ENCODE data around the gene EML4. TPM values are rescaled to one million over a fixed set of nuclear protein-coding genes. Genes with fewer than 3 reads are reported as not detected.
A peak's percentile ranks its signal among the peaks of the same experiment; 100 is the strongest.

The EML4 gene
- total and polyA plus RNA-seq, 4 experiments from 2014 or later, result 52.8 to 172 (median 140) TPM

GRCh38 chr2:42244520-42244919 is 75.4 kb downstream of the EML4 start:
- Histone ChIP-seq H3K36me3 (ENCODE audit: insufficient read depth, low read length) (peaks cover 14% of the 10 kb centered on the region), H3K27ac (ENCODE audit: low read depth, low read length) (no peak overlapping the region), H3K9me3 (ENCODE audit: control insufficient read depth in 1 of 2, low read length in 2 of 2) (no peaks in the 10 kb centered on the region), H3K4me1 (ENCODE audit: insufficient read depth, low read length) (peaks cover 53% of the 10 kb centered on the region), H3K4me3 (ENCODE audit: low read length in 2 of 2) (no peak overlapping the region), H3K27me3 (ENCODE audit: insufficient read depth, low read length) (no peaks in the 10 kb centered on the region)
- H3K4me3 Mint-ChIP-seq, result peak overlapping the region in 4 of 8 donors; percentile 0 to 55 (median 22)
- POLR2A ChIA-PET (ENCODE audit: partially characterized antibody), result interaction anchor here (1.1 kb wide), 1 partner anchor 71 kb away, joined by 3 read pairs; no protein-coding TSS in a partner anchor
- H3K9me3 Mint-ChIP-seq, result no peaks in the 10 kb centered on the region
- peaks cover 21 to 30% of the 10 kb centered on the region in 2 donors for H3K36me3 Mint-ChIP-seq
- peak overlapping the region in 6 of 7 donors; percentile 17 to 67 (median 37) for H3K27ac Mint-ChIP-seq
- peaks cover 50 to 71% (median 66%) of the 10 kb centered on the region in 4 donors for H3K4me1 Mint-ChIP-seq
- no peak for DNase-seq
- CTCF ChIA-PET (ENCODE audit: partially characterized antibody), result interaction anchor here (0.7 to 11.9 kb wide), 2 partner anchors 30 to 148 kb away, joined by 3 to 99 read pairs; no protein-coding TSS in a partner anchor
- intact Hi-C loops (cut with micrococcal nuclease), result loop anchor here (5.0 kb wide), 1 partner anchor 37 kb away; no protein-coding TSS in a partner anchor
- no peaks in the 10 kb centered on the region for H3K27me3 Mint-ChIP-seq

DNA sequence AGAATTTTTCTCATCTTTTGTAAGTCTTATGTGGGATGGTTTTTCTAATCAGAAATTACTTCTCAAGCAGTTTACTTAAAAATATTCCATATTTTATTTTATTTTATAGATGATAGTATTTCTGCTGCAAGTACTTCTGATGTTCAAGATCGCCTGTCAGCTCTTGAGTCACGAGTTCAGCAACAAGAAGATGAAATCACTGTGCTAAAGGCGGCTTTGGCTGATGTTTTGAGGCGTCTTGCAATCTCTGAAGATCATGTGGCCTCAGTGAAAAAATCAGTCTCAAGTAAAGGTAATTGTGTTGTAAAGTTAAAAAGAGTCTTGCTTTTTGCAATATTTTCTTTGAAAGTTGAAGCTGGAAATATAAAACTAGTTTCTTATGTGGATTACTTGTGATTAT is 76.2 kb downstream of the EML4 start:
- no peak overlapping the region for H3K4me3 ChIP-seq (ENCODE audit: low read length in 2 of 2)
- POLR2A ChIA-PET (ENCODE audit: partially characterized antibody), result interaction anchor here (1.1 kb wide), 1 partner anchor 21 kb away, joined by 4 read pairs; no protein-coding TSS in a partner anchor
- CTCF ChIA-PET (ENCODE audit: partially characterized antibody), result interaction anchor here (0.7 to 1.2 kb wide), 2 partner anchors 15 to 30 kb away, joined by 3 to 4 read pairs; no protein-coding TSS in a partner anchor
- Mint-ChIP-seq H3K27me3 (no peaks in the 10 kb centered on the region), H3K4me3 (no peak overlapping the region), H3K4me1 (peaks cover 53 to 71% (median 66%) of the 10 kb centered on the region in 4 donors), H3K36me3 (peaks cover 27 to 35% of the 10 kb centered on the region in 2 donors), H3K9me3 (no peaks in the 10 kb centered on the region), H3K27ac (peak overlapping the region in 1 of 7 donors; percentile 67)
- H3K4me1 ChIP-seq (ENCODE audit: insufficient read depth, low read length), result peaks cover 53% of the 10 kb centered on the region
- no peaks in the 10 kb centered on the region for H3K27me3 ChIP-seq (ENCODE audit: insufficient read depth, low read length)
- no peak for DNase-seq
- H3K9me3 ChIP-seq (ENCODE audit: control insufficient read depth in 1 of 2, low read length in 2 of 2), result no peaks in the 10 kb centered on the region
- H3K36me3 ChIP-seq (ENCODE audit: insufficient read depth, low read length), result peaks cover 14% of the 10 kb centered on the region
- intact Hi-C loops (cut with micrococcal nuclease), result no loop called here
- no peak overlapping the region for H3K27ac ChIP-seq (ENCODE audit: low read depth, low read length)

- POLR2A ChIA-PET (ENCODE audit: partially characterized antibody), result interaction anchor here (1.2 kb wide), 1 partner anchor 155 kb away, joined by 3 read pairs; no protein-coding TSS in a partner anchor
- CTCF ChIA-PET (ENCODE audit: partially characterized antibody), result interaction anchor here (0.6 kb wide), 1 partner anchor 76 kb away, joined by 3 read pairs; no protein-coding TSS in a partner anchor
These were observed 77.4 kb downstream of the EML4 start for GRCh38 chr2:42246562-42246961.

DNA sequence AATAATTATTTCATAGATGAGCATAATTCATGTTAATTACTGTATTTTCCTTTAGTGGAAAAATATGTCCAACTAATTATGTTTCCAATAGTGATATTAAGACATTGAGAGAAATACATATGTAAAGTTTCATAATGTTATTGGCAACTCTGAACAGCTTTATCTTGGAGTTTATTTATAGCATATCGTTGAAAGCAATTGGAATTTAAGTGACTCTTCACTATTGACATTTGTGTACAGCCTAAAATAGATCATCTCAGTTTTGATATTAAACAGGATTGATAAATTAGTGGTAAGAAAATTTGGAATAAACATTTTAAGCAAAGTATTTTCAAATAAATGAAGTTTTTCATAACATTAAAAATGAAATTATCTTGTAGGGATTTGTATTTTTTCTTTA is 79.7 kb downstream of the EML4 start:
- intact Hi-C loops (cut with micrococcal nuclease), result no loop called here
- H3K4me3 Mint-ChIP-seq, result no peak overlapping the region
- H3K4me1 ChIP-seq (ENCODE audit: insufficient read depth, low read length), result peaks cover 49% of the 10 kb centered on the region
- H3K27ac ChIP-seq (ENCODE audit: low read depth, low read length), result no peak overlapping the region
- H3K27me3 Mint-ChIP-seq, result no peaks in the 10 kb centered on the region
- no peak overlapping the region for H3K4me3 ChIP-seq (ENCODE audit: low read length in 2 of 2)
- CTCF ChIA-PET (ENCODE audit: partially characterized antibody), result interaction anchor here (1.5 to 3.3 kb wide), 4 partner anchors 80 to 161 kb away, joined by 4 to 13 read pairs (median 6); no protein-coding TSS in a partner anchor
- no peaks in the 10 kb centered on the region for H3K9me3 ChIP-seq (ENCODE audit: control insufficient read depth in 1 of 2, low read length in 2 of 2)
- H3K36me3 Mint-ChIP-seq, result peaks cover 40 to 51% of the 10 kb centered on the region in 2 donors
- H3K27me3 ChIP-seq (ENCODE audit: insufficient read depth, low read length), result no peaks in the 10 kb centered on the region
- POLR2A ChIA-PET (ENCODE audit: partially characterized antibody), result interaction anchor here (1.5 kb wide), 1 partner anchor 12 kb away, joined by 3 read pairs; no protein-coding TSS in a partner anchor
- no peak for DNase-seq
- H3K27ac Mint-ChIP-seq, result no peak overlapping the region
- peaks cover 14% of the 10 kb centered on the region for H3K36me3 ChIP-seq (ENCODE audit: insufficient read depth, low read length)
- H3K9me3 Mint-ChIP-seq, result peaks cover 0 to 1% (median 0%) of the 10 kb centered on the region in 8 donors
- H3K4me1 Mint-ChIP-seq, result peaks cover 57 to 71% (median 66%) of the 10 kb centered on the region in 4 donors

More at GRCh38 chr2:42246562-42246961, 77.4 kb downstream of the EML4 start:
- intact Hi-C loops (cut with micrococcal nuclease), result no loop called here
- H3K9me3 ChIP-seq (ENCODE audit: control insufficient read depth in 1 of 2, low read length in 2 of 2), result no peaks in the 10 kb centered on the region
- peak overlapping the region in 2 of 7 donors; percentile 1 to 10 for H3K27ac Mint-ChIP-seq
- no peaks in the 10 kb centered on the region for H3K27me3 Mint-ChIP-seq
- peaks cover 14% of the 10 kb centered on the region for H3K36me3 ChIP-seq (ENCODE audit: insufficient read depth, low read length)
- no peaks in the 10 kb centered on the region for H3K27me3 ChIP-seq (ENCODE audit: insufficient read depth, low read length)
- peaks cover 53% of the 10 kb centered on the region for H3K4me1 ChIP-seq (ENCODE audit: insufficient read depth, low read length)
- H3K27ac ChIP-seq (ENCODE audit: low read depth, low read length), result no peak overlapping the region
- H3K4me3 Mint-ChIP-seq, result no peak overlapping the region
- H3K4me3 ChIP-seq (ENCODE audit: low read length in 2 of 2), result no peak overlapping the region
- peaks cover 56 to 71% (median 66%) of the 10 kb centered on the region in 4 donors for H3K4me1 Mint-ChIP-seq
- DNase-seq, result no peak
- peaks cover 0 to 1% (median 0%) of the 10 kb centered on the region in 8 donors for H3K9me3 Mint-ChIP-seq
- peaks cover 31 to 38% of the 10 kb centered on the region in 2 donors for H3K36me3 Mint-ChIP-seq

DNA sequence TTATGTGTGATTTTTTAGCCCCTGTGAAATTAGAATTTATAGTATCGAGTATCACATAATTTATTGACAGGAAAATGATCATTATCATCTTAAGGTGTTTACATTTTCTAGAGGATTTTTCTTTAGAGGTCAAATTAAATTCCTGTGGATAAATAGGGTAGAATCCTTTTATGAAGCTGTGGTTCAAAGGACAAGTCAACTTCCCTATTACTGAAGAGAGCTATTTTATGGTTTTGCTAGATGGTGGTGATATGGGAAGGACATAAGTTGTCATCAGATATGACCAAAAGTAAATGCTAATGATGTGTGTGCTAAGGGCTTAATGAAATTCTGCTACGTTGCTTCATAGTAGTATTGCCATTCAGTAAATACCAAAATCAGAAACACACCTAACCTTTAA is 80.1 kb downstream of the EML4 start:
- CTCF ChIA-PET (ENCODE audit: partially characterized antibody), result interaction anchor here (1.0 to 3.3 kb wide), 4 partner anchors 10 to 162 kb away, joined by 3 to 13 read pairs (median 4); no protein-coding TSS in a partner anchor
- Histone ChIP-seq H3K27ac (ENCODE audit: low read depth, low read length) (no peak overlapping the region), H3K9me3 (ENCODE audit: control insufficient read depth in 1 of 2, low read length in 2 of 2) (no peaks in the 10 kb centered on the region), H3K27me3 (ENCODE audit: insufficient read depth, low read length) (no peaks in the 10 kb centered on the region), H3K4me1 (ENCODE audit: insufficient read depth, low read length) (peaks cover 51% of the 10 kb centered on the region), H3K4me3 (ENCODE audit: low read length in 2 of 2) (no peak overlapping the region), H3K36me3 (ENCODE audit: insufficient read depth, low read length) (peaks cover 14% of the 10 kb centered on the region)
- Mint-ChIP-seq H3K9me3 (peaks cover 0 to 1% (median 0%) of the 10 kb centered on the region in 8 donors), H3K27ac (no peak overlapping the region), H3K4me3 (no peak overlapping the region), H3K27me3 (no peaks in the 10 kb centered on the region), H3K4me1 (peaks cover 60 to 71% (median 67%) of the 10 kb centered on the region in 4 donors), H3K36me3 (peaks cover 44 to 52% of the 10 kb centered on the region in 2 donors)
- POLR2A ChIA-PET (ENCODE audit: partially characterized antibody), result interaction anchor here (1.5 kb wide), 1 partner anchor 12 kb away, joined by 3 read pairs; no protein-coding TSS in a partner anchor
- intact Hi-C loops (cut with micrococcal nuclease), result no loop called here
- no peak for DNase-seq

DNA sequence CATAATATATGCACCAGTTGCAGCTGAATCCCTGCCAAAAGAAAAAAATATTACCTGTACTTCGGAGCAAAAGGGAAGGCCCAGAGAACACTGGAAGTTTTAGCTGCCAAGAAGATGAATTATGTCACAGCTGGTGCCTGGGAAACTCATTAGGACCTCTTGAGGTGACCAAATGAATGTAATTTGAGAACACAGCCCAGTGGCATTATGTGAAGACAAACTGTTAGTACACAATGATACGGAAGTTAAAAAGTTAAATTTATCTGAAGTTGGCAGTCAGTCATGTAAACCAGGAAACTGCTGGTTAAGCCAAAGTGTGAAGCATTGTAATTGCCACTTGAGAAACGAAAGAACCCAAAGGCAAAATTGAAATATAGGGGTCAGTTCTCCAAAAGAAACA is 80.7 kb downstream of the EML4 start:
- Histone ChIP-seq H3K27me3 (ENCODE audit: insufficient read depth, low read length) (no peaks in the 10 kb centered on the region), H3K4me3 (ENCODE audit: low read length in 2 of 2) (no peak overlapping the region), H3K27ac (ENCODE audit: low read depth, low read length) (no peak overlapping the region), H3K9me3 (ENCODE audit: control insufficient read depth in 1 of 2, low read length in 2 of 2) (no peaks in the 10 kb centered on the region), H3K36me3 (ENCODE audit: insufficient read depth, low read length) (peaks cover 14% of the 10 kb centered on the region), H3K4me1 (ENCODE audit: insufficient read depth, low read length) (peaks cover 52% of the 10 kb centered on the region)
- peak overlapping the region in 1 of 8 donors; percentile 36 for H3K4me3 Mint-ChIP-seq
- peaks cover 0 to 1% (median 0%) of the 10 kb centered on the region in 8 donors for H3K9me3 Mint-ChIP-seq
- ChIA-PET POLR2A (ENCODE audit: partially characterized antibody) (interaction anchor here (1.5 to 1.6 kb wide), 2 partner anchors 8 to 11 kb away, joined by 3 to 4 read pairs; no protein-coding TSS in a partner anchor), CTCF (ENCODE audit: partially characterized antibody) (interaction anchor here (1.0 to 3.3 kb wide), 5 partner anchors 11 to 162 kb away, joined by 3 to 13 read pairs (median 3); no protein-coding TSS in a partner anchor)
- H3K36me3 Mint-ChIP-seq, result peaks cover 46 to 53% of the 10 kb centered on the region in 2 donors
- intact Hi-C loops (cut with micrococcal nuclease), result loop anchor here (5.0 kb wide), 1 partner anchor 47 kb away; no protein-coding TSS in a partner anchor
- H3K27ac Mint-ChIP-seq, result peak overlapping the region in 2 of 7 donors; percentile 30 to 47
- no peak for DNase-seq
- no peaks in the 10 kb centered on the region for H3K27me3 Mint-ChIP-seq
- H3K4me1 Mint-ChIP-seq, result peaks cover 58 to 72% (median 67%) of the 10 kb centered on the region in 4 donors

DNA sequence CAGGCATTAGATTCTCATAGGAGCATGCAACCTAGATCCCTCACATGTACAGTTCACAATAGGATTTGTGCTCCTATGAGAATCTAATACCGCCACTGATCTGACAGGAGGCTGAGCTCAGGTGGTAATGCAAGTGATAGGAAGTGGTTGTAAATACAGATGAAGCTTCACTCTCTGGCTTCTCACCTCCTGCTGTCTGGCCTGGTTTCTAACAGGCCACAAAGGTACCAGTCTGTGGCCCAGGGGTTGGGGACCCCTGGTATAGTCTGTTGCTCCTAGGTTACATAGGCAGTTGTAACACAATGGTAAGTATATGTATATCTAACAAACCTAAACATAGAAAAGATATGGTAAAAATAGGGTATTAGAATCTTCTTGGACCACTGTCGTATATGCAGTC is 81.8 kb downstream of the EML4 start:
- ChIA-PET POLR2A (ENCODE audit: partially characterized antibody) (interaction anchor here (1.6 kb wide), 1 partner anchor 9 kb away, joined by 4 read pairs; no protein-coding TSS in a partner anchor), CTCF (ENCODE audit: partially characterized antibody) (interaction anchor here (1.6 to 2.0 kb wide), 2 partner anchors 22 to 164 kb away, joined by 3 to 6 read pairs; no protein-coding TSS in a partner anchor)
- H3K36me3 Mint-ChIP-seq, result peaks cover 44 to 58% of the 10 kb centered on the region in 2 donors
- peak overlapping the region in 1 of 8 donors; percentile 9 for H3K4me3 Mint-ChIP-seq
- H3K9me3 Mint-ChIP-seq, result peaks cover 0 to 1% (median 0%) of the 10 kb centered on the region in 8 donors
- H3K27me3 Mint-ChIP-seq, result no peaks in the 10 kb centered on the region
- peaks cover 59 to 82% (median 73%) of the 10 kb centered on the region in 4 donors for H3K4me1 Mint-ChIP-seq
- H3K27ac ChIP-seq (ENCODE audit: low read depth, low read length), result no peak overlapping the region
- H3K36me3 ChIP-seq (ENCODE audit: insufficient read depth, low read length), result peaks cover 14% of the 10 kb centered on the region
- DNase-seq, result no peak
- no peak overlapping the region for H3K4me3 ChIP-seq (ENCODE audit: low read length in 2 of 2)
- H3K27me3 ChIP-seq (ENCODE audit: insufficient read depth, low read length), result no peaks in the 10 kb centered on the region
- peaks cover 62% of the 10 kb centered on the region for H3K4me1 ChIP-seq (ENCODE audit: insufficient read depth, low read length)
- intact Hi-C loops (cut with micrococcal nuclease), result loop anchor here (5.0 kb wide), 1 partner anchor 46 kb away; no protein-coding TSS in a partner anchor
- H3K9me3 ChIP-seq (ENCODE audit: control insufficient read depth in 1 of 2, low read length in 2 of 2), result no peaks in the 10 kb centered on the region
- H3K27ac Mint-ChIP-seq, result peak overlapping the region in 5 of 7 donors; percentile 8 to 80 (median 42)
